Ectodermal cell (in vitro differentiated cells): ENCODE measurements around the gene SYNGR3.

Source experiments
- H3K27ac ChIP-seq: 2 replicates; pipeline ENCODE4 v1.7.0; 2013; ENCODE audit warnings: mild to moderate bottlenecking, low read depth, low read length; ENCODE audit not compliant: insufficient read depth, poor library complexity, severe bottlenecking
- H3K27me3 ChIP-seq: 2 replicates; pipeline ENCODE4 v1.7.0; 2013; ENCODE audit warnings: mild to moderate bottlenecking, low read length; ENCODE audit not compliant: insufficient read depth, control insufficient read depth, poor library complexity, severe bottlenecking
- H3K36me3 ChIP-seq: one replicate; pipeline ENCODE4 v1.7.0; 2013; ENCODE audit warnings: low read length; ENCODE audit not compliant: control insufficient read depth, insufficient read depth
- H3K4me1 ChIP-seq: one replicate; pipeline ENCODE4 v1.7.0; 2013; ENCODE audit warnings: low read length; ENCODE audit not compliant: control insufficient read depth, insufficient read depth
- H3K4me3 ChIP-seq: 2 replicates; pipeline ENCODE4 v1.7.0; 2013; ENCODE audit warnings: low read depth, low read length, control low read depth; ENCODE audit not compliant: insufficient read depth
- H3K9me3 ChIP-seq: 2 replicates; pipeline ENCODE4 v1.7.0; 2013; ENCODE audit warnings: mild to moderate bottlenecking, low read length, moderate library complexity; ENCODE audit not compliant: control insufficient read depth
- WGBS, 2 experiments: methylation state at CpG; one replicate each; pipeline ENCODE4 v1.1.7; 2013; ENCODE audit warnings: missing lambda C conversion rate in 2 of 2; 5-methylcytosine and 5-hydroxymethylcytosine counted together

The SYNGR3 gene

GRCh38 chr16:2024032-2024420 lies 34.3 kb downstream of the SYNGR3 start:
- Histone ChIP-seq H3K27me3 (peaks cover 90% of the 10 kb centered on the region), H3K4me3 (peak overlapping the region; percentile 32), H3K9me3 (no peaks in the 10 kb centered on the region), H3K27ac (no peak overlapping the region), H3K4me1 (no peaks in the 10 kb centered on the region), H3K36me3 (no peaks in the 10 kb centered on the region)
- 92 to 95% methylated on average over 12 of the region's 12 CpGs for WGBS, 2 experiments

- no peaks in the 10 kb centered on the region for H3K9me3 ChIP-seq
- no peak overlapping the region for H3K27ac ChIP-seq
- WGBS, 2 experiments: 90 to 91% methylated on average over 14 of the region's 14 CpGs
- H3K27me3 ChIP-seq: peaks cover 78% of the 10 kb centered on the region
- H3K36me3 ChIP-seq: no peaks in the 10 kb centered on the region
- H3K4me3 ChIP-seq: no peak overlapping the region
- H3K4me1 ChIP-seq: no peaks in the 10 kb centered on the region
Observed at GRCh38 chr16:2025251-2025650, 35.5 kb downstream of the SYNGR3 start.

GRCh38 chr16:2025878-2026460 lies 36.2 kb downstream of the SYNGR3 start:
- Histone ChIP-seq H3K4me3 (no peak overlapping the region), H3K27ac (no peak overlapping the region), H3K27me3 (peaks cover 71% of the 10 kb centered on the region), H3K4me1 (no peaks in the 10 kb centered on the region), H3K9me3 (no peaks in the 10 kb centered on the region), H3K36me3 (no peaks in the 10 kb centered on the region)
- WGBS, 2 experiments: 87 to 89% methylated on average over 16 of the region's 16 CpGs

GRCh38 chr16:2026461-2027023 lies 36.8 kb downstream of the SYNGR3 start, which contains the start of gene NHERF2:
NHERF2 (plus strand) TSS chr16:2026902; CDS start chr16:2027006, 104 bp downstream.
- Histone ChIP-seq H3K27ac (no peak within 1 kb of the TSS), H3K27me3 (peaks cover 65% of the 10 kb centered on the region), H3K9me3 (no peaks in the 10 kb centered on the region), H3K36me3 (no peaks in the 10 kb centered on the region), H3K4me1 (no peaks in the 10 kb centered on the region), H3K4me3 (peak within 1 kb of the TSS; percentile 40)
- WGBS, 2 experiments: 11 to 12% methylated on average over 59 of the region's 59 CpGs

- 13 to 14% methylated on average over 76 of the region's 76 CpGs for whole genome bisulfite sequencing, 2 experiments
- H3K4me1 ChIP-seq: no peaks in the 10 kb centered on the region
- H3K27me3 ChIP-seq: peaks cover 57% of the 10 kb centered on the region
- H3K27ac ChIP-seq: no peak overlapping the region
- H3K36me3 ChIP-seq: no peaks in the 10 kb centered on the region
- H3K4me3 ChIP-seq: peak overlapping the region; percentile 40
- no peaks in the 10 kb centered on the region for H3K9me3 ChIP-seq
Observed at GRCh38 chr16:2027024-2028010, 37.5 kb downstream of the SYNGR3 start.

GRCh38 chr16:2028146-2028545 lies 38.4 kb downstream of the SYNGR3 start:
- H3K36me3 ChIP-seq: no peaks in the 10 kb centered on the region
- H3K4me1 ChIP-seq: peaks cover under 1% of the 10 kb centered on the region
- no peak overlapping the region for H3K4me3 ChIP-seq
- no peaks in the 10 kb centered on the region for H3K9me3 ChIP-seq
- no peak overlapping the region for H3K27ac ChIP-seq
- 93 to 96% methylated on average over 3 of the region's 3 CpGs for WGBS, 2 experiments
- peaks cover 53% of the 10 kb centered on the region for H3K27me3 ChIP-seq

GRCh38 chr16:2028620-2029220 lies 39.0 kb downstream of the SYNGR3 start:
- no peak overlapping the region for H3K27ac ChIP-seq
- H3K9me3 ChIP-seq: no peaks in the 10 kb centered on the region
- no peaks in the 10 kb centered on the region for H3K36me3 ChIP-seq
- H3K4me3 ChIP-seq: no peak overlapping the region
- 93 to 94% methylated on average over 18 of the region's 18 CpGs for WGBS, 2 experiments
- H3K27me3 ChIP-seq: peaks cover 49% of the 10 kb centered on the region
- H3K4me1 ChIP-seq: peaks cover 7% of the 10 kb centered on the region

GRCh38 chr16:2029350-2029749 lies 39.6 kb downstream of the SYNGR3 start:
- 92 to 93% methylated on average over 22 of the region's 22 CpGs for WGBS, 2 experiments
- peaks cover 11% of the 10 kb centered on the region for H3K4me1 ChIP-seq
- no peaks in the 10 kb centered on the region for H3K36me3 ChIP-seq
- H3K27me3 ChIP-seq: peaks cover 42% of the 10 kb centered on the region
- H3K27ac ChIP-seq: no peak overlapping the region
- no peak overlapping the region for H3K4me3 ChIP-seq
- H3K9me3 ChIP-seq: no peaks in the 10 kb centered on the region

GRCh38 chr16:2030036-2030435 lies 40.3 kb downstream of the SYNGR3 start:
- 86 to 88% methylated on average over 11 of the region's 11 CpGs for WGBS, 2 experiments
- Histone ChIP-seq H3K27me3 (peaks cover 37% of the 10 kb centered on the region), H3K9me3 (no peaks in the 10 kb centered on the region), H3K36me3 (no peaks in the 10 kb centered on the region), H3K4me3 (no peak overlapping the region), H3K27ac (no peak overlapping the region), H3K4me1 (peaks cover 12% of the 10 kb centered on the region)
